ENCODE results near the gene CCDC157.
A peak's percentile ranks its signal among the peaks of the same experiment; 100 is the strongest.

Gene CCDC157

GRCh38 chr22:30356449-30357235, at the start of gene CCDC157, which contains the start of gene SF3A1:
Gene CCDC157 (plus strand): TSS chr22:30357007. CDS start chr22:30366001, 8,994 bp downstream.
Gene SF3A1 (minus strand): TSS chr22:30356894. CDS start chr22:30356792, 102 bp downstream.
- DNase-seq, result peak; percentile 95

GRCh38 chr22:30307041-30307574, 49.7 kb upstream of the CCDC157 start:
- no peak for DNase-seq

DNA sequence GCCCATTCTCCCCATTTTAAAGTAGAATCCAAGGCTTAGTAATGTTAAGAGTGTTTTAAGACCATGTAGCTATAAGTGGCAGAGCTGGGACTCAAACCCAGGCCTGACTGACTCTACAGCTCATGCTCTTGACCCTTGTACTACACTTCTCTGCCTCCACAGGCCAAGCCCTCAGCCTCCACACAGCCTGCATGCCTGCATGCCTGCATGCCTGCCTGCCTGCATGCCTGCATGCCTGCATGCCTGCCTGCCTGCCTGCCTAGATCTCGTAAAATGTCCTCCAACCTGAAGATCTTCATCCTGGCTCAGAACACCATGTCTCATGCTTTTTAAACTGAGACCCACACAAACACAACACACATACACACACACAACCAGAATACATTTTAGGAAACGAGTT, 48.7 kb upstream of the CCDC157 start:
- no peak for DNase-seq

DNA sequence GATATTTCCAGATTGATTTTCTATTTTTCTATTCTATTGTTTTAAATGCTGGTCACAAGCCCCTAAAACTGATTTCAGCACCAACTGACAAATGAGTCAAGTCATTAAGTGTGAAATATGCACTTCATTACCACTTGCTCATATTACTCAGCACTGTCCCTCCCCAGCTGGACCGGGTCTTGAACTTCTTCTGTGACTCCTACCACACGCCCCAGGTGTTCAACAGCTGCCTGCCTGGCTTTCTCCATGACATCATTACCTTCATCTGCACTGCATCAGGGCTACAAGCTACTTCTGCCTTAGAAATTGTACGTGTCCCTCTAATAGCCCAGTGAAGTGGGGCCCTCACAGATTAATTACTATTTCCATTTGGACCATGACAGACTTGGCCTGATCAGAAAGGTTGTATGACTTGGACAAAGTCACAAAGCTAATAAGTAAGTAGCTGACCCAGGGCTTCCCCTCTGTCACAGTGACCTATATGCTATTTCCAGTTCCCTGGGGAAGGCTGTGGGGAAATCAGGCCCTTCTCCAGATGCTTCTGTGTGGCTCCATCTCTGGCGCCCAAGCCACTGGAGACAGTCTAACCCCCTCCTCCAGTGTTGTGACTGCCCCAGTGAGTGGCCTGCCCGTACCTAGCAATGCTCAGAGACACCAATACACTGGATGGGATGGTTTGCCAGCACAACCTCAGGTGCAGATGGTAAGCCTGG, 48.1 kb upstream of the CCDC157 start:
- peak; percentile 45 for DNase-seq

DNA sequence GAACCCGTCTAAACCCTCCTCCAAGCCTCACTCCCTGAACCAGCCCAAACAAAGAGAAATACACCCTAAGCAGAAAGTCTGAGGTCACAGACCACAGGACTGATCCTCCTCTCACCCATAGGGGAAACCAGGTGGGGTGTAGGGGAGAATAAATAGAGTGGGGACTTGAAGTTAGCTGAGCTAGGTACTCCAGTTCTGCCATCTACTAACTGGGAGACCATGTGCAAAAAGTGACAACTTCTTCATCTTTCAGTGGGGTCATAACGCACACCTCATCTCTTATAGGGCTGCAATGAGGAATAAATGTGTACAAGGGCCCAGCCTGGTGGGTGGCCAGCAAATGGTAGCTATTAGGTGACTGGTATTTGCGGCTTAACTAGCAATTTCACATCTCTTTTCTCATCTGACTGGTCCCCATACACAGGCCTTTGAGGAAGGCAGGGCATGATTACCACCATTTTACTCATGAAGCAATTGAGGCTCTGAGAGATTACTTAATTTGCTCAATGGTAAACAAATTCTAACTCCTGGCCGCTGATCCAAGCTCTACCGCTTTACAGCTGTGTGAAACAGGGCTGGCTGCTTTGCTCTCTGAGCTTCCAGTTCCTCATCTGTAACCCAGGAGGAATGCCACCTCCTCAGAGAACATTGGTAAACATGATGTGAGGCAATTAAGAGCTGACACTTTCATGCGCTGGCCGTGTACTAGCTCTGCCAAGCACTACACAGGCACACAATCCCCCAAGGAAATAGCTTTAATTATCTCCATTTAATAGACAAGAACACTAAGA, 46.7 kb upstream of the CCDC157 start:
- DNase-seq, result no peak

DNA sequence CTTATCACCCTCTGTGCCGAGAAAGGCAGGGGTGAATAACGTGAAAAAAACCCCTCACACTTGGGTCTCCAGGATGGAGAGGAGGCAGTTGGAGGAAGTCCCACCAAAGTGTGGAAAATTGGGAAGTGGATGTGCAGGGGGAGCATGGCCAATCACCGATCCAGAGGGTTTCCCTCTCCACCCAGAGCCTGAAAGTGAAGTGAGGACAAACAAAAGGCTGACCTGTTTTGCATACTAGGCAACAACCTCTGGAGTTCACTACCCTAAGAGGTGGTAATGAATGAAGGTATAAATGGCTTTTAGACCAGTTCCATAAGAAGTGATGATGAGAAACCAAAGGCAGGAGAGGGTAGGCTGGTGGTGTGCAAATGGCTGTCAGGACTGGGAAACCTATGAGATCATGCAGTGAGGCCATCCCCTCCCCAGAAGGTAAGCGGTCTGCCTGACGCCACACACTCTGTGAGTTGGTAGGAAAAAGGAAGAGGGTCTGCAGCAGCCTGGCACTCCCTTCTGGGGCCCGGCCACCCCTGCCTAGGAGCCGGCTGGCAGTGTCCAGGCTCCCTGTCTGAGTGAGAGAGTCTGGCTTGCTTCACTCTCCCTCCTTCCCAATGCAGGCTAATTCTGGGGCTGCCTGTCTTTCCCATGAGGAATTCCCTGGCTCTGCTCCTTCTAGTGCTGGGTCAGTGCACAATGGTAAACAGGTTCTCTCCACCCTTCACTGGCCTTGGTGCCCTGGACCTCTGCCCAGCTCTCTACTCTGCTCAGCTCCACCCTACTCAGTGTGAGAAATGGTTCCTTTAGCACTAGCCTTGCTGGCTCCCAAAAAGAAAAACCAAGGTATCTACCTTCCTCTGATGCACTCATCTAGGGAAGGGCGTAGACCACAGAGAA, 45.7 kb upstream of the CCDC157 start:
- DNase-seq, result no peak

DNA sequence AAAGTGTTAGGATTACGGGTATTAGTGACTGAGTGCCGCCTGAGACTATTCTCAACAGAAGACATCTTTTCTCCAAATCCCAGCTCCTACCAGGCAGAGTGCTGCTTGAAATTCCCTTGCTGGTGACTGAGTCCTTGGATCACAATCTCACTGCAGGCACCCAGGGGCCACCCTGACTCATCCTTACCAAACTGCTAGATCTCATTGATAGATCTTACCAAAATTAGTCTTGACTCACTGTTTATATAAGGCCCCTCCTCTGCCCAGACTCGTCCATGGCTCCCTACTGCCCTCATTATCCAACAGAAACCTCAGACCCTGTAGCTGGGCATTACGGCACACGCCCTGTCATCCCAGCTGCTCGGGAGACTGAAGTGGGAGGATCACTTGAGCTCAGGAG, 44.8 kb upstream of the CCDC157 start:
- DNase-seq, result no peak

DNA sequence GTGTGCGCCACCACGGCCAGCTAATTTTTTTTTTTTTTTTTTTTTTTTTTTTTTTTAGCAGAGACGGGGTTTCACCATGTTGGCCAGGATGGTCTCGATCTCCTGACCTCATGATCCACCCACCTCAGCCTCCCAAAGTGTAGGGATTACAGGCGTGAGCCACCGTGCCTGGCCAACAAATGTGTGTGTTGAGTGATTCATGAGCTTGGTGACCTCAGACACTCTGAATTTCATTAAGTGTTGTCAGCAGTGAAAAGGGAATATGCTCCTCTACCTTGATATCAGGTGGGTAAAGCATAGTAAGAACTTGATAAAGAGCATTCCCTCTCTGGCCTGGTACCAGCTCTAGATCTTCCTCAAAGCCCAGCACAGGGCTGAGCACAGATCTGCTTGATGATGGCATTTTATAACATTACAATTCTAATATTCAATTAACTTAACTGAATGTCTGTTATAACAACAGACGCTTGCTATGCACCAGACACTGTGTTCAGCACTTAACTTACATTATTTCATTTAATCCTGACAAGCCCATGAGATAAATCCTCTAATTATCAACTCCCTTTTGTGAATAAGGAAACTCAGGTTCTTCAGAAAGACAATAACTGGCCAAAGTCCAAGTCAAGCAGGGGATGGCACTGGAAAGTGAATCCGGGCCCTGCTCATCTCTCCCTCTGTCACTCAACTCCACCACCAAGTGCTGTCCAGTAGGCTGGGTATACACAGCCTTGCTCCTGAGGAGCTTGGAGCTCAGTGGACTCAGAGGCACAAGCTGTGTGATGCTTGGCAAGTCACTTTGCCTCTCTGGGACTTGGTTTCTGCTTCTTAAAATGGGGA, 43.1 kb upstream of the CCDC157 start:
- DNase-seq, result no peak

DNA sequence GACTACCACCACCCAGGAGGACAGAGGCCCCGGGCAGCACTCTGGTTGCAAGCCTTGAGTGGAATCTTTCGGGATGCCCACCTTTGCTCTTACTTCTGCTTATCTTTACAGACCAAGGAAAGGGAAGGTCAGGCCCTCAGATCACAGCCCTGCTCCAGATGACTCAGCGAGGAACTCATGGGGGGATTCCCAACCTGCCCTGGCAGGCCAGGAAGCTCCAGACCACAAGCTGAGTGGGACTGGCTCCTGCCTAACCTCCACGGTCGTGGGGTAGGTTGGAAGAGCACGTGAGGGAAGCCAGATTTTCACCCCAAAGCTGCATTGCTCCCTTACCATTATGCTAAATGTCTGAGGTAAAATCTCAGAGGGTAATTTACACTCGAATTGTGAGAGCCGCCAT, 41.9 kb upstream of the CCDC157 start:
- DNase-seq, result peak; percentile 77

GRCh38 chr22:30315962-30316576, 40.7 kb upstream of the CCDC157 start:
- no peak for DNase-seq

DNA sequence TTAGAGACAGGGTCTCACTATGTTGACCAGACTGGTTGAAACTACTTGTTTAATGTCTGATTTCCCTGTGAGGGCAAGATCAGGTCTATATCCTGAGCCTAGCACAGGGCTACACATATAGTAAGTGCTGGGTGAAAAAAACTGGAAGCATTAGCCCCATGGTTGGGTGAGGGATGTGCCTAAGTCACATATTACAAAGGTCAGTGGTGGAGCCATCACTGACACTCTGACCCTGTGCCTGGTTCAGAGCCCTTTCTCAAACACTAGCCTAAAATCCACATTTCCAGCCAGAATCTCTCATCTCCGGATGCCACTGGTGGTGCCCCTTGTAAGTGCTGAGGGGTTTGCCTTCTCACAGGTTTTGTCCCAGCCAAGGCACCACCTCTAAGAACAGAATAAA, 39.0 kb upstream of the CCDC157 start:
- no peak for DNase-seq

DNA sequence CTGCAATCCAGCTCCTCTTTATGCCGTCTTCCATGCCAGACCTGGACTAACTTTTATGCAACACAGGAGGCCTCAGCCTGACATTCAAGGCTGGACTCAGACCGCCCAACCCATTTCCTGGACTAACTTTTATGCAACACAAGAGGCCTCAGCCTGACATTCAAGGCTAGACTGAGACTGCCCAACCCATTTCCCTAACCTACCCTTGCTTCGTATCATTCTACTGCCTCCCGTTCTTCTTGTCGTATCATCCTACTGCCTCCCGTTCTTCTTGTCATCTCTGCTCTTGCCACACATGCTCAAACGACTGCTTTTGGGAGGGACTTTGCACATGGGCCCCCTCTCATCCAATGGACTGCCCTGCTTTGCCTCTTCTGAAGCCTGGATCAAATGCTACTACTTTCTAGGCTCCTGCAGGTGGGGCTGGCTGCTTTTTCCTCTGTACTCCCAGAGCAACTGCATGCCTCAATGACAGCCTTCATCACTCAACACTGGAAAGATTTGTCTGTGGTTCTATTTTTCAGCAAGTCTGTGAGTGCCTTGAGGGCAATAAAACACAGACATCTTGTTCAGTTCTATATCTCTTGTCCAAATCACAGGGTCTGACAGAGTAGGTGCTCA, 37.9 kb upstream of the CCDC157 start:
- no peak for DNase-seq

DNA sequence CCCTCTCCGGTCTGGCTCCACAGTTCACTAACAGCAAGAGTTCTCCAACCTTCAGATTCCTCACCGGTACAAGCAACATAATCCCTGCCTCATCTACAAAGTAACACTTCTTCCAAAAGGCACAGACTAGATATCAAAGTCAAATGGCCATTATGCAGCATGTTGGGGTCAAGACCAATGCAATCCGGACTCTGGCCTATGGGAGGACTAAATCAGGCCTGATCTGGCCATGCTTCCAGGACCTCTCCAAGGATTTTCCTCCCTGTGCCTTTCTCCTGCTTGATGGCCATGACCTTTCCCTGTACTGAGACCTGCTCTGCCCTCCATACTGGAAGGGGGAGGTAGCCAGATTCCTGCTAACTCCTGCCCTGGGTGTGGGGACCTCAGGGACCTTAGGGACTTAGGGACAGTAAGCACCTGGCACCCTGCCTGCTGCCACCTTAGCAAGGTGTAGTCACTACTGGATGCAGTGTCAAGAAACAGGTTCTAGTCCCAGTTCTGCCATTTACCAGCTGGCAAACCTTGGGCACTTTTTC, 36.7 kb upstream of the CCDC157 start:
- DNase-seq, result no peak

GRCh38 chr22:30321461-30321860, 35.3 kb upstream of the CCDC157 start:
- DNase-seq, result no peak

GRCh38 chr22:30323246-30323645, 33.6 kb upstream of the CCDC157 start:
- no peak for DNase-seq

- DNase-seq, result peak; percentile 59
Measured at GRCh38 chr22:30324014-30324730, 32.6 kb upstream of the CCDC157 start.

DNA sequence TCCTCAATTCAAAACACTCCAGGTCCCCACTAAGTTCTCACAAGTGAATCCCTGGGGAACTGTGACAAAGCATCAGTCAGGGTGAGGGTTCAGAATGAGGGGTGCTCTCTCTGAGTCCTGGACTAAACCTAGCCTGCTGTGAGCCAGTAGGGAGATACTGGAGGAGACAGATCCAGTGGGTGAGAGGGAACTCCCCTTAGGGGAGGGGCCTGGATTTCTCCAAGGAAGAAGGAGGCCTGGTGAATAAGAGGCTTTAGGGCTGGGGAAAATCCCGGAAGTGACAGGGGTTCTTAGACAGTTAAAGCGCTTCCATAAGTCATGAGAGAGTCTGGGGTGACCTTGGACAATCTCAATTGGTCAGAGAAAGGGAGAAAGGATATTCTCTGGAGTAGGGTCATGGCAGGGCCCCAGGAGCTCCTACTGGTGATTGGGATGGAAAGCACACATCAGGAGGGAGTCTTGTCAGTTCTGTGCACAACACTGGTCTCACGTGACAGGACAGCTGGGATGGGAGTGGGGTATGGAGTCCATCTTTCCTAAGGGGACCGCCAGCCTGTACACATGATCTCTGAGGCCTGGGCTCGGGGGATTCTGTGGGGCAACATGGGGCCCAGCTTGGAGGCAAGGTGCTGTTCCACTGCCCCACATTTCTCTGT, 31.6 kb upstream of the CCDC157 start:
- no peak for DNase-seq

DNA sequence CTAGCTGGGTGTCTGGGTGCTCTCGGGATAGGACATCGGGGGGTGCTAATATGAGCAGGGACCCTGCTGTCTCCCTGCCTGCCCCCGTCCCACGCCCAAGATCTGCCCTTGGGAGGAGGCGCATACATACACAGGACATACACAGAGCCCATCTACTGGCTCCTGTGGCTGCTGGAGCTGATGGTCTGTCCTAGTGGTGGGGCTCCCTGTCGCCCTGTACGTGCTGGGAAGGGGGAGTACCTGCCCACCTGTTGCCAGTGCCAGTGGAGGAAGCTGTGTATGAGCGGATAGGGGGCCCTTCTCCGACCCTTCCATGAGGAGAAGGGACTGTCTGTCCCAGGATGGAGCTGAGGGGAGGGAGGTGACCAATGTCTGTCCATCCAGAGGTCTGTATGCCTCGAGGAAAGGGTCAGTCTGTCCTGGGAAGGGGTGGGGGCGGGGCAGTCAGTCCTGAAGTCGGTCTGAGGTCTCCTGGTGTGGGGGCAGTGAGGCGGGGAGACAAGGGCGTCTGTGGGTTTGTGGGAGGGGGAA, 31.0 kb upstream of the CCDC157 start:
- no peak for DNase-seq
